NCI-H446 (cell line): ENCODE measurements around the gene CIB2.

Experiments
- DNase-seq, 2 experiments: peaks; one replicate each; lab custom pipeline; 2025; lab: John Stamatoyannopoulos, UW

CIB2 gene

DNA sequence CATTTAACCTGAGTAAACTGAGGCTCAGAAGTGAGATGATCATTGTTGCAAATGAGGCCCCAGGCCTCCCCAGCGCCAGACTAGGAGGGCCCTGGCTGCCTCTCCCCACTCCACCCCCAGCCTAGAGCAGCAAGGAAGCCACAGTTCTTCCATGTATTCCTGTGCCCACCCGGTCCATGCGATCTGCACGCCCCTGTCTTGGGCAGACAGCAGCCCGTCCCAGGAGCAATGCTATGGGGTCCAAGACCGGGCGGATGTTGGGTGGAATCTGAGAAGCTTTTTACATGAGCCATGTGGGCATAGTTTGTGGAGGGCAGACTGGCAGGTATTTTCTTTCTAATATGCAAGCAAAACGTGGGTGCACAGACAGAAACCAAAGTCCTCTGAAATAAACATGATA is 23.8 kb downstream of the CIB2 start:
- DNase-seq, result no peak

DNA sequence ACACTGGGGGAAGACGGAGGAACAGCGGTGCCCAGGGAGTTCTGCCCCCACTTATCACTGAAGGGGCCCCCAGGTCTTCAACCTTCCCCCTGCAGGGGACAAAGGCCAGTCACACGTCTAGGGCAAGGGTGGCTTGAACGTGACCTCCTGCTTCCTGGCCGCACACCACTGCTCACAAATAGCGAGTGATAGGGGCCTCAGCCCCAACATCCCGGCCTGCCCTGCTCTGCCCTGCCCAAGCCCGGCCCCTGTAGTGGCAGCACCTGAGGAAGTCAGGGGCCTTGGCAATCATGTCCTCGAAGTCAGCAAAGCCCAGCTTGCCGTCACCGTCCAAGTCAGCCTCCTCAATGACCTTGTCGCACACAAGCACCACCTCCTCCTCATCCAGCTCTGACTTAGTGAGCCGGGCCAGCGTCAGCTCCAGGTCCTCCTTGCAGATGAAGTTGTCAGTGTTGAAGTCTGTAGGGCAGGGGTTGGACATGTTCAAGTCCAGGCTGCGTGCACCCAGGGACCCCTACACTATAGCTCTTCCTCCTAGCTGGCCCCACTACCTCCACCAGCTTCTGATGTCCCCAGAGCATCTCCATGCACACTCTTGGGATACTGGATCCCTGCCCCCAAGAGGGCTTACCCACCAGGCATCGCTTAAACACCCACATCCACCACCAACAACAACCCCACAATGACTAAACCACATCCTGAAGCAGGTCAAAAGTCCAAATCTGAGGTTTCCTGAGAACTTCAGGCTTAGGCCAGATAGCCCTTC is 25.6 kb downstream of the CIB2 start:
- no peak for DNase-seq

DNA sequence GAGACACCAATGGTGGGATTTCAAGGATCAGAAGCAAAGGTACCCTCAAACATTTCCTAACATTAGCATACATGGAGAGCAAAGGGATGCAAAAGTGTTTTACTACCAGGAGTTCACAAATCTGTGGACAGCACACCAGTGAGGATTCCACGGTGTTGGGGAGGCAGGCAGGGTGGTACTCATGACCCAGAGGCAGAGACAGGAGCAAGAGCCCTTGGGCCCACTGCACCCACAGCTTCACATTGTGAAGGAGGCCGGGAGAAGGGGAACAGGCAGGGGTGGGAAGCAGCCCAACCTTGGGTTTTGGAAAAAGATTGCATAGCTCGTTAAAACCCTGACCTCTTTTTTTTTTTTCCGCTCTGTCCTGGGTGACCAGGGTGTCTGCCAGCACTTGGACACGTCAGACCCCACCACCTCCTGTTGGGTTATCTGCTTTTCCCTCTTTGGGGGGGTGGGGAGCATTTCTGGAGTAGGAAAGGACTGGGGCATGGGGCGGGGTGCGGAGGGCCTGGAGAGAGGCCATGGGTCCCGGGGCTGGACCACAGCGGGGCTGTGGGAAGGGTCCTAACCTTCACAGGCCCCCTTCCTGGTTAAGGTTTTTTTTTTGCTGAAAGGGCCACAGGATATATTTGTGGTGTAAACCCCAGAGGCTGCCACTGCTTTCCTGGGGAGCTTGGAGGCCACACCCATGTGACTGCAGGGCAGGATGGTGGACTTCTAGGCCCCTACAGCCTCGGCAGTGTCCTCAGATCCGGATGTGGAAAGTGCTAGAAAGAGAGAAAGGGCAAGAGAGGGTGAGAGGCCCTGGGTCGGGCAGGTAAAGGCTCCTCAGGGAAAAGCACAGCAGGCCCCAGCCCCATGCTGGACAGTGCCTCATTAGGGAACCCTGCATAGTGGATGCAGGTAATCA is 26.4 kb downstream of the CIB2 start:
- DNase-seq, result no peak

DNA sequence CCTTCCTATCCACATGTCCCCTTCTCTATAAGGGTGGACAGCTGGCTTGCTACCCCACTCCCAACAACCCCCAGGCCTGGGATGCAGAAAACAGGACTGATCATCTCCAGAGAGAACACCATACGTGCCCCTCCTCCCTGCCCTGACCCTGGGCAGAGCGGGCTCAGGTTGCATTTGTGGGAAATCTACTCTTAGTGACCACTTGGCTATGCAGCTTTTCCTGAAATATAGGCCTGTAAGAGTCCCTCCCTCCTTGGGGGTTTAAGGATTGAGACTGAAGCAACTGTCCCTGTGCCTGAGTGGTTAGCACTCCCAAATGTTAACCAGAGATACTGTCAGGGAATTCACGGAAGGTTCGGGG is 27.1 kb downstream of the CIB2 start:
- no peak for DNase-seq

DNA sequence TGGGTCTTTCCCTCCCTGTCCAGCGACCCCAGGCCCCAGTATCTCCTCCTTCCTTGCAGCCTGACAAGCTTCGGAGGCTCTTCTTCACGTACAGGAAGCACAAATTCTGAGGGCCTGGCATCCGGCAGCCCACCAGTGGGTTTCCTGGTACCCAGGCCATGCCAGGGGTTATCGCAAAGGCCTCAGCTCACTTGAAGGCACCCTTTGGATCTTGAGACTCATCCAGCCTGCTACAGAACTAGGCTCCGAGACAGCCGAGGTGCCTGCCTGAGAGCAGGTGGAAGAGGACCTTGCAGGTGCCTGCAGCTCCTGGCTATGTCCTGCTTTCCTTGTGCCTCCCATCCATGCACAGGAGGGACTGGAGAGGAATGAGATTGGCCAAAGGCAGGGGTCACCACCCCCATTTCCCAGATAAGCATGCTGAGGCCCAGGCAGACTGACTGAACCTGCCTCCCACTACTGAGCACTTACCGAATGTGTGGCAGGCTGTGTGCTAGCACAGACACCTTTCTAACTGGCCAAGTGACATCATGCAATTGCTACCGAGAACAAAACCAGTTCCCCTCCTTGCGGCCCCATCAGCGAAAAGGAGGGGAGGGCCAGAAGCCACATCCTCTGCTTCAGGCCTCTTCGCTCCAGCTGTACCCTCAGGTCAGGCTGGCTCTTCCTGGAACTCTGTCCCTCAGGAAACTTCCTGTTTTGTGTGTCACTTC is 27.7 kb downstream of the CIB2 start:
- DNase-seq, result no peak

DNA sequence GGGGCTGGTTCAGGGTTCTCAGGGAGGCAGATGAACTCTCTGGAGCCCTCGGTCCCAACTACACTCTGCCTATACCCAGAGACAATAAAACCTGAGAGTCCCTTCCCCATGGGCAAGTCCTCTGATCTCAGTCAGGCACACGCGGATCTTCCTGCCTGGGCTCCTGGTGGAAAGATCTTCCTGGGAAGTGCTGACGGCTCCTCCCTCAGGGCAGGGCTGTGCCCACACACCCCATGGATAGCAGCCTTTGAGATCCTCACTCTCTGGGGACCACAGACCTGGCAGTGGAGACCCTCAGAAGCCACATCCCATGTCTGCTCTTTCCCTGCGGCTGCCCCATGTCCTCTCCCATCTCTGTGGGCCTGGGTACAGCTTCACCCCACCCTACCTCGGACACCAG is 28.5 kb downstream of the CIB2 start:
- DNase-seq, result no peak

DNA sequence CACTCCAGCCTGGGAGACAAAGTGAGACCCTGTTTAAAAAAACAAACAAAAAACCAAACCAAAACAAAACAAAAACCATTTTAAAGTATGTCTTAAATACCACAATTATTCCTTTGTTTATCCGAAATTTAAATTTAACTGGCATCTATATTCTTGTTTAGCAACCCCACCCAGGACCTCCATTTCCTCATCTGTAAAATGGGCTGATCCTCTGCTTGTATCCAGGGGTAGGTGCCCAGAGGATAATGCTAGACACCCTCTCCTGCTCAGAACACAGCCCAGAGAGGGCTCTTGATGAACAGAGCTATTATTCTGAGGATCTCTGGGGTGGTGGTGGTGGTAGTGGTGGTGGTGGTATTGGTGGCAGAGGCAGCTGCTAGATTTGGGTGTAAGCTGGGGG is 29.0 kb downstream of the CIB2 start:
- no peak for DNase-seq

DNA sequence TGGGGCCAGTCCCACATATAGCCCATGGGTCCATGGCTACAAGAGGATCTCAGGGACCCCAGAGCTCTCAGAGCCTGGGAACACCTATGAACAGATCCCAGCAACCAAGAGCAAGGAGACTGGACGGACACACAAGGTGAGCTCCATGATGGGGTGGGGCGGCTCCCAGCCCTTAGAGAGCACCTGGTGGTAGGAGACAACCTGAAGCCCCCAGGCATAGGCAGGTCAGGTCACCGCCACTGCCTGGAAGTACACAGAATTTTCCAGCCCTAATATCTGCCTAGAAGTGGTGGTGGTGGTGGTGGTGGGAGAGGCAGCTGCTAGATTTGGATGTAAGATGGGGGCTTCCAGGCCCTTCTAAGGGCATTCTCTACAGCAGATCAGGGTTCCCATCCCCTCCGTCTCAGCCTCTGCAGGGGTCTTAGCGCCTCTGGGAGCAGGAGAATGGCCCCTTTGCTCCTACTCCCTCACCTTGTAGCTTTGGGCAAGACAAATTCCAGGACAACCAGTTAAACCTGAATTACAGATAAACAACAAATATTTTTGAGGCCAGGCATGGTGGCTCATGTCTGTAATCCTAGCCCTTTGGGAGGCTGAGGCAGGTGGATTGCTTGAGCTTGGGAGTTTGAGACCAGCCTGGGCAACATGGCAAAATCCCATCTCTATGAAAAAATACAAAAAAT is 29.7 kb downstream of the CIB2 start:
- DNase-seq, result no peak

DNA sequence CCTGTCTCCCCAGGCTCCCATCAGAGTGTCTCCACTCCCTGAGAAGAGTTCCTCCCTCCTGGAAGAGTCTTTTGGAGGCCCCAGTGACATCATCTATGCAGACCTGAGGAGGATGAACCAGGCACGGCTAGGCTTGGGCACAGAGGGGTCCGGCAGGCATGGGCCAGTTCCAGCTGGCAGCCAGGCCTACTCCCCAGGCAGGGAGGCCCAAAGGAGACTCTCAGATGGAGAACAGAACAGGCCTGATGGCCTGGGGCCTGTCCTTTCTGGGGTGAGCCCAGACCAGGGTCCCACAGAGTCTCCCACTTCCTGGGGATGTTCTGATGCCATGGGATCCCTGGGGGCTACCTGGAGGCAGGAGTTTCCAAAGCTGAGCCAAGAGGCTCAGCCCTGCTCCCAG is 30.4 kb downstream of the CIB2 start:
- no peak for DNase-seq

DNA sequence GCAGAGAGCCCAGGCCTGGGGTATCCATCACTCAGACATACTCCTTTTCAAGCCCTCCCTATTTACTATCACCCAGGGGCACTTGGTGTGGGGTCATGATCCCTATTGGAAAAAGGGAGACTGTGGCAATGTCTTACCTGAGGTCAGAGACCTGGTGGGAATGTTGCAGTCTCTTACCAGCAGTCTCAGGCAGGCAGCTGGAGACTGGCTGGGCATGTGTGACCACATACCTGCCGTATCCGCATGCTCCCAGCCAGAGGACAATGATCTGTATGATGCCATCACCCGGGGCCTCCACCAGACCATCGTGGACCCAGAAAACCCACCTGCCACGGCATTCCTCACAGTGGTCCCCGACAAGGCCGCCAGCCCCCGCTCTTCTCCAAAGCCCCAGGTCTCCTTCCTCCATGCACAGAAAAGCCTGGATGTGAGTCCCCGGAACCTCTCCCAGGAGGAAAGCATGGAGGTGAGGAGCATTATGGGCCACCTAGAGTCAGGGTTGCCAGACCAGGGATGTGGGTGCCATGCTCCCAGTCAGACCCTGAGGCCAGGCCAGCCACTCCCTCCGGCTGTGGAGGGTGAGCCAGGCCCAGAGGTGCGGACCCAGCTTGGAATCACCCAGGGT is 33.0 kb downstream of the CIB2 start:
- no peak for DNase-seq

DNA sequence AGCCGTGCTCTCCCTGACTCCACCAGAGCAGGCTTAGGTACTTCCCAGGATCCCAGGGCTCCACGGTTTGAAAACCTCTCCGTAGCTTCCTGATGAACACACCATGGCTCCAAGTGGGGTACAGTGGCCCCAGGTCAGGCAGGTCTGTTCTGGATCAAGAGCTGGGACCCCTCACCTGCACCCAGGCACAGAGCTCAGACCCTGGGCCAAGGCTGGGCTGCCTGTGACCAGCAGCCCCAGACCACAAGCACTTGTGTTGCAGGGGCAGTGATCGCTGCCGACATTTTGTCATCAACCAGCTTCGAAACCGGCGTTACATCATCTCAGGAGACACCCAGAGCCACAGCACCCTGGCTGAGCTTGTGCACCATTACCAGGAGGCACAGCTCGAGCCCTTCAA is 33.6 kb downstream of the CIB2 start:
- DNase-seq, result no peak

DNA sequence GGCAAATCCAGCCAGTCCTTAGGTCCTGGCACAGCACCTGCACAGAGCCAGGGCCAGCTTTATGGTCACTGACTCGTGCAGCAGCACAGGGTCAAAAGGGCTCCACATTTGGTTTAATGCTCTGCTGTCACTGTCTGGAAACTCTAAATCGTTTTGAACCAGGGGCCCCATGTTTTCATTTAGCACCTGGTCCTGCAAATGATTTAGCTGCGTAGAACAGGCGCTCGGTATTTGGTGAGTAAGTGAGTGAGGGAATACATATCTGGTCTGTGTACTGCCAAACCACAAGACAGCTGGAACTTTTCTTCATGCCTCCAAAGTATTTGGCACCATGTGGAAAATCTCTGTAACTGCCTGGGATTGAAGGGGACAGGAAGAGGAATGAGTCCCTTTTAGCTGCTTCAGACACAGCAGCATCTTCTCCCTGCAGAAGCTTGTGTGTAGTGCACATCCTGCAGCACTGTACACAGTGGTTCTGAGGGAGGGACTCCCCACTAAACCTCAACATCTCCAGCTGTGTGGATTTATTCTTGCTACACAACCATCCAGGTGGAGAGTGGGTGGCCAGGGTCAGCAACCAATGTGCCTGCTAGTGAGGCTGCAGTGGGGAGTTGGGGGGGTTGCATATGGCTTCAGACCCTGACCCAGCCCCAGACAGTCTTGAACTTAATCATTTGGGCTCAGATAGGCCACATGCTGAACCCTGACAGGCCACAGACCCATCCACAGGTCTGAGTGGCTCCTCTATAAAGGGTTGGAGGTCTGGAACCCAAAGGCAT is 37.8 kb downstream of the CIB2 start:
- DNase-seq, result no peak

DNA sequence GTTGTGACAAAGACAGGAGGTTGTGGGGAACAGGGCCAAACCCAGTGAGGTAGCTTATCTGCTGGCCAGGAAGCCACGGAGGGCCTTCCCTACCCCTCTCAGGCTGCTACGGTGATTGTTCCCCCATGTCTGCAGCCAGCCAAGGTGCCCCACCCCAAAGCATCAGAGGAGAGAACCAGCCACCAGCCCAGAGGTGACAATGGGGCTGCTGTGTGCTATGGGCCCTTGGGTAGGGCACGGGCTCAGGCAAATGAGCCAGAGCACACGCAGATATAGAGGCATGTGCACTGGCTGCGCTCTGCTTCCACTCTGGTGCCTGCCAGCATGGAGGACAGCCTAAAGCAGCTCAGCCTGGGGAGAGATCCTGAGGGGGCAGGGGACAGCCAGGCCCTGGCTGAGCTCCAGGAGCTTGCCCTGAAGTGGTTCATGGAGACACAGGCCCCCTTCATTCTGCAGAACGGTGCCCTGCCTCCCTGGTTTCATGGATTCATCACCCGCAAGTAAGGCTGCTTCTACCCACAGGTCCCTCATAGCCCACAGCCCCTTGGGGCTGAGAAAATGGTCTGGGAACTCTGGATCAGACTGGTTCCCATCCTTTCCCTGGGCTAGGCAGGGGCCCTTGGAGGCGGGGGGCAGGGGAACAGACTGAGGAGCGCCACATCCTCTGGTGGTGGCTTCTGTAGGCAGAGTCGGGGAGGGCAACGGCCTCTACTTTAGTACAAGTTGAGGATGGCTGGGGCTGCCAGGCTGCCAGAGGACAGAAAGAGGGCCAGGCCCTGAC is 38.8 kb downstream of the CIB2 start, which contains the start of gene SH2D7:
SH2D7 (plus strand) TSS at position 301 of the 781 bp plus-strand sequence; CDS start at position 325, 24 bp downstream.
- DNase-seq, result no peak

DNA sequence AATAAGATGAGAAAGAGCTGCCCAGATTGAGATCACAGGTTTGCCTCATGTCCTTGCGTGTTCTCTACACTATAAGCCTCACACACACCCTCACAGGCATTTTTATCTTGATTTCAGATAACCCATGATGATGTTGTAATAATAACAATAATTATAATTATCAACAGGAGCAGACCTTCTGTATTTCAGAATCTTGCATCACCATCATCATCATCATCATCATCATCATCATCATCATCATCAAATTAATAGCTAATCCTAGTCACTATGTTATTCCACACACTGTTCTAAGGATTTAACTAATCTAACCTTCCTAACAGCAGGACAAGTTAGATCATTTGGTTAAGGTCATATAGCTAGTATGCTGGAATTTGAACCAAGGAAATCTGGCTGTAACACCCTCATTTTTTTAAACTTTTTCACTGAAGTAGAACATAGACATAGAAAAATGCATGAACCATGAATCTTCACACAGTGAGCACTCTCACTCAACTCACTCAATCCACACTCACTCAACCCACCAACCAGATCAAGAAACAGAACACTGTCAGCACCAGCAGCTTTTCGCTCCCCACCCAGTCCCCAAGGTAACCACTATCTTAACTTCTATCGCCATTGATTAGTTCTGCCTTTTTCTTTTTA is 40.7 kb downstream of the CIB2 start:
- DNase-seq, result no peak

DNA sequence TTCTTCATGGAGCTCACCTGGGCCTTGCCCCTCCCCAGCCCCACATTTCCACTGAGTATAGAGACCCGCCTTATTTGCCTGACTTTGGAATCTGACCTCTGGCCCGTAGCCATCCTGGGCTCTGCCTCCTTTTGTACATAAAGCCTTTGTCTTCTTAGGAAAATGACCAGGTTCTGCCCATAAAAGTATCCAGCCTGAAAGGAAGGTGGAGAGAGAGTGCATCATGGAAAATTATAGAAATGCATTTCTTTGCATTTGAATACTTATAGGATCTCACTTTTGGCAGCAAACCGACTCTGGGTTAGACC is 42.5 kb downstream of the CIB2 start:
- DNase-seq, result no peak

DNA sequence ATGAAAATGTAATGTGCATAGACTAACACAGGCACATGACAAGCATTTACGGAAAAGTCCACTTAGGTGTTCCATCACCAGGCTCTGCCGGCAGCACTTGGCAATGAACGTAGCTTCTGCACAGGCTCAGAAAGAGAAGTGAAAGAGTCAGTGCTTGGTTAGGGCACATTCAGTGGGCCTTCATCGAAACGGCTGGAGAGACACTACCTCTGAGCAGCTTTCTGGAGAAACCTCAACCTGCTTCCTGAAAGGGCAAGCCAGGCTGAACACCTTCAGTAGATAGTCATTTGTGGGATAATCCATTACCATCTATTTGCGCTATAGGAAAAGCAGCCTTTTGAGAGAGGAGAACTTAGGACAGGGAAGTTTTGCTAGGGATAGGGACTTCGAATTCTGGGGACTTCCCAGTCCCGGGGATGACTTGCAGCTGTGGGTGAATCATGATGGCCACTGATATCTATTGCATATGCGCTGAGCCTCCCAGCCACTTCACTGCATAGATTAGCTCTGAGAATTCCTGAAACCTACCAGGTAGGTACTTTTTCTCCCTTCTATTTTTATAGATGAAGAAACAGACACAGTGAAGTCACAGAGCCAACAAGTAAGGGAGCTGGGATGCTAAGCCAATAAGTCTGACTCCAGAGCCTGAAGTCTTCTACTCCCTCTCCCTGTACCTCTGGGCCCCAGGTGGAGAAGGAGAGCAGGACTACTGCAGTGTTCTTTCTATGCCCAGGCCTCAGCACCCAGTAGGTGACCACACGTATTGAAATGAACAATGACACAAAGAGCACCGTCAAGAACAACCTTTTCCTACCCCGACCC is 43.1 kb downstream of the CIB2 start:
- no peak for DNase-seq

DNA sequence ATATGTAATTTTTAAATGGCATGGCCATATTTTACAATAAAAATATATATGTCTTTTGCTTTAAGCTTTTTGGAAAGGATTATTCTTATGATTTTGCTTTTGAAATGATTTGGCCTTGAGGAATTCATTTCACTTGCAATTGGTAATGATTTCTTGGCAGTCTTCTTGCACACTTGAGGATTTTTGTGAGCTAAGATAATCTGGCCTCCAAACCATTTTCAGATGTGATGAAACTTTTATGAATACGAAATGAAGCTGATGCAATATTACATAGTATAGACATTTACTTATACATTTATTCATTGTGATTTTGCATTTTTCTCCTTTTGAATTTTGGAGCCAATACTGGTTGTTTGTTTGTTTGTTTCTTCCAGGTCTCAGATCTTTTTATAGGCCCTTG is 45.3 kb downstream of the CIB2 start:
- no peak for DNase-seq

DNA sequence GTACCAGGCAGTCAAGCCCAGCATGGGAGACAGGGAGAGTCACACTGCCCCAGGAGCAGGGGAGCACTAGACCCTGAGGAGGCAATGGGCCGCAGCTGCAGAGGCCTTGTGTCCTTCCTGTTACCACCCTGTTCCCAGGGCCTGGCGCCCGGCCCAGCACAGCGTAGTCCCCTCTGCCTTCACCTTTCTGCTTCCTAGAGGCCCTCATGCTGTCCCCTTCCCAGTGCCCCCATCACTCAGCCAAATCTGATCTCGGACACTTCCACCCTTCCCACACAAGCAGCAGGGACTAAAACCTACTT is 46.8 kb downstream of the CIB2 start:
- no peak for DNase-seq
